OCI-LY7 (cell line): Measurements from ENCODE around the gene CDC42EP1. TPM values are rescaled to one million over a fixed set of nuclear protein-coding genes. Genes with fewer than 3 reads are reported as not detected.
"Not testable (repeated sequence)": the region's sequence is repeated elsewhere in the genome, so short reads cannot be mapped to it uniquely, and the experiment has no call there.

Source experiments
- BruUV-seq: library from RNA; stranded (reverse); fragments of 400-500 nt; replicated peaks from 2 replicates; lab custom pipeline; 2021; lab: Mats Ljungman, UMichigan
- CTCF ChIA-PET: fragments of 300-600 bp; sonication (Branson Sonifier 250); formaldehyde crosslinking; loops from one replicate; lab custom pipeline; 2022; ENCODE audit warnings: antibody characterized with exemption; ENCODE audit not compliant: unreplicated experiment; lab: Charles Lee
- POLR2A ChIA-PET: fragments of 300-600 bp; sonication (Branson Sonifier 250); formaldehyde crosslinking; loops from one replicate; lab custom pipeline; 2022; ENCODE audit warnings: antibody characterized with exemption; lab: Charles Lee
- DNase-seq: peaks from one replicate; pipeline ENCODE4 v3.0.0-alpha.2; 2015; ENCODE audit warnings: low spot score
- H2AFZ ChIP-seq: fragments of 200-600 bp; sonication (generic), shearing (Covaris generic); 2 replicates; pipeline ENCODE4 v1.6.1; 2014; ENCODE audit warnings: mild to moderate bottlenecking, antibody characterized with exemption, low read length, moderate library complexity
- H3K27ac ChIP-seq: fragments of 200-600 bp; sonication (generic); 2 replicates; pipeline ENCODE4 v1.5.1; 2014; ENCODE audit warnings: mixed run types, low read depth, mild to moderate bottlenecking, moderate library complexity, low read length, inconsistent platforms; ENCODE audit not compliant: poor library complexity, severe bottlenecking
- H3K36me3 ChIP-seq: fragments of 200-600 bp; sonication (generic); 2 replicates; pipeline ENCODE4 v1.6.1; 2014; ENCODE audit warnings: mild to moderate bottlenecking, antibody characterized with exemption, low read length, moderate library complexity, mixed read lengths; ENCODE audit not compliant: insufficient read depth
- H3K4me1 ChIP-seq: fragments of 200-600 bp; sonication (generic); 2 replicates; pipeline ENCODE4 v1.5.1; 2014; ENCODE audit warnings: mild to moderate bottlenecking, low read length; ENCODE audit not compliant: insufficient read depth, poor library complexity, severe bottlenecking
- H3K4me2 ChIP-seq: fragments of 200-600 bp; sonication (generic); 2 replicates; pipeline ENCODE4 v1.6.1; 2014; ENCODE audit warnings: mild to moderate bottlenecking, low read length
- H3K4me3 ChIP-seq: fragments of 200-600 bp; sonication (generic); 2 replicates; pipeline ENCODE4 v1.5.1; 2014; ENCODE audit warnings: mild to moderate bottlenecking, low read depth, low read length; ENCODE audit not compliant: poor library complexity, severe bottlenecking
- H3K79me2 ChIP-seq: fragments of 200-600 bp; sonication (generic); 2 replicates; pipeline ENCODE4 v1.6.1; 2016; ENCODE audit warnings: low read depth, mild to moderate bottlenecking, low read length, moderate library complexity, mixed read lengths; ENCODE audit not compliant: insufficient read depth
- H3K9me2 ChIP-seq: fragments of 200-600 bp; sonication (generic); 2 replicates; pipeline ENCODE4 v1.6.1; 2016; ENCODE audit warnings: mild to moderate bottlenecking, low read length, mixed read lengths; ENCODE audit not compliant: insufficient read depth
- H3K9me3 ChIP-seq: fragments of 200-600 bp; sonication (generic); 2 replicates; pipeline ENCODE4 v1.6.1; 2014; ENCODE audit warnings: mild to moderate bottlenecking, mixed run types, low read length, mixed read lengths
- H4K20me1 ChIP-seq: fragments of 200-600 bp; sonication (generic); 2 replicates; pipeline ENCODE4 v1.6.1; 2014; ENCODE audit warnings: mild to moderate bottlenecking, antibody characterized with exemption, low read length, moderate library complexity, mixed read lengths; ENCODE audit not compliant: insufficient read depth
- CTCF ChIP-seq: fragments of 200-600 bp; sonication (generic); conservative IDR thresholded peaks from 2 replicates; pipeline ENCODE4 v1.5.1; 2014; ENCODE audit warnings: mild to moderate bottlenecking, antibody characterized with exemption, low read length, moderate library complexity, mixed read lengths
- EZH2phosphoT487 ChIP-seq: fragments of 200-600 bp; sonication (generic); IDR thresholded peaks from 2 replicates; pipeline ENCODE4 v1.6.1; 2018; ENCODE audit warnings: low read depth, borderline replicate concordance, mild to moderate bottlenecking, mixed run types, antibody characterized with exemption, low read length, moderate library complexity, mixed read lengths
- intact Hi-C: fragments of 100-400 bp; cut with micrococcal nuclease; formaldehyde crosslinking; loops from one replicate; pipeline ENCODE4 v1.10.0; 2022; ENCODE audit not compliant: unreplicated experiment
- total RNA-seq, 2 experiments: library from RNA; depleted of rRNA in 1 of 2; stranded (reverse); fragments of >200 nt in 1 of 2; shearing (Covaris generic) in 1 of 2; gene quantifications; 2 replicates each; pipeline ENCODE4 v1.2.3, GENCODE V29; 2014 to 2022

The CDC42EP1 gene
- total RNA-seq, 2 experiments from 2014 or later = not detected

GRCh38 chr22:37546437-37547250, 13.6 kb upstream of the CDC42EP1 start:
- peaks cover 7% of the 10 kb centered on the region for H3K4me1 ChIP-seq
- H3K4me2 ChIP-seq = no peak overlapping the region
- H4K20me1 ChIP-seq = no peaks in the 10 kb centered on the region
- no peaks in the 10 kb centered on the region for H3K9me2 ChIP-seq
- H3K27ac ChIP-seq = no peak overlapping the region
- H3K9me3 ChIP-seq = no peaks in the 10 kb centered on the region
- POLR2A ChIA-PET = no interaction called here
- no TSS peak for BruUV-seq
- CTCF ChIA-PET = no interaction called here
- intact Hi-C loops = no loop called here
- H2AFZ ChIP-seq = no peak overlapping the region
- no peak for DNase-seq
- no peak overlapping the region for H3K4me3 ChIP-seq
- no peak for TF ChIP-seq CTCF
- no peak for TF ChIP-seq EZH2phosphoT487
- H3K36me3 ChIP-seq = no peaks in the 10 kb centered on the region
- H3K79me2 ChIP-seq = no peaks in the 10 kb centered on the region

- no peaks in the 10 kb centered on the region for H3K9me3 ChIP-seq
- POLR2A ChIA-PET = no interaction called here
- H3K9me2 ChIP-seq = no peaks in the 10 kb centered on the region
- intact Hi-C loops = no loop called here
- no TSS peak for BruUV-seq
- H4K20me1 ChIP-seq = no peaks in the 10 kb centered on the region
- no peak overlapping the region for H3K4me2 ChIP-seq
- no peaks in the 10 kb centered on the region for H3K79me2 ChIP-seq
- no peak for TF ChIP-seq EZH2phosphoT487
- TF ChIP-seq CTCF = no peak
- no peaks in the 10 kb centered on the region for H3K36me3 ChIP-seq
- CTCF ChIA-PET = no interaction called here
- H3K4me1 ChIP-seq = peaks cover under 1% of the 10 kb centered on the region
- H2AFZ ChIP-seq = no peak overlapping the region
- H3K4me3 ChIP-seq = no peak overlapping the region
- no peak for DNase-seq
- no peak overlapping the region for H3K27ac ChIP-seq
Measured at GRCh38 chr22:37547251-37547741, 13.0 kb upstream of the CDC42EP1 start.

- intact Hi-C loops = no loop called here
- Histone ChIP-seq H3K4me3 (no peak overlapping the region), H3K79me2 (no peaks in the 10 kb centered on the region), H4K20me1 (no peaks in the 10 kb centered on the region), H3K4me1 (no peaks in the 10 kb centered on the region), H3K9me3 (no peaks in the 10 kb centered on the region), H3K27ac (no peak overlapping the region), H3K9me2 (no peaks in the 10 kb centered on the region), H3K36me3 (no peaks in the 10 kb centered on the region), H3K4me2 (no peak overlapping the region), H2AFZ (no peak overlapping the region)
- ChIA-PET POLR2A (no interaction called here), CTCF (interaction anchor here (0.5 kb wide), 1 partner anchor 177 kb away, joined by 3 read pairs; no protein-coding TSS in a partner anchor)
- TF ChIP-seq CTCF (no peak), EZH2phosphoT487 (no peak)
- no peak for DNase-seq
- BruUV-seq = no TSS peak
Measured at GRCh38 chr22:37549704-37550059, 10.6 kb upstream of the CDC42EP1 start.

- H3K4me1 ChIP-seq, H2AFZ ChIP-seq, CTCF ChIA-PET, BruUV-seq, H3K4me2 ChIP-seq, DNase-seq, H3K9me2 ChIP-seq, intact Hi-C loops, H3K4me3 ChIP-seq, H3K79me2 ChIP-seq, H3K9me3 ChIP-seq, H4K20me1 ChIP-seq, POLR2A ChIA-PET, H3K27ac ChIP-seq, H3K36me3 ChIP-seq: not testable (repeated sequence)
Measured at GRCh38 chr22:37550921-37551320, 9.4 kb upstream of the CDC42EP1 start.
